Epithelial cell of esophagus (primary cell): ENCODE data around the gene TP53RK.

ENCODE experiments used
- DNase-seq: peaks from one replicate; pipeline ENCODE4 v3.0.0; 2010; ENCODE audit warnings: low read depth
- H3K4me3 ChIP-seq: 2 replicates; pipeline ENCODE4 v1.5.1; 2011; ENCODE audit warnings: mild to moderate bottlenecking, low read length, control low read depth
- TF ChIP-seq, protein P1 (sequence below): IDR thresholded peaks from 2 replicates; pipeline ENCODE4 v1.5.1; 2011; ENCODE audit warnings: low read depth, mild to moderate bottlenecking, low read length, control low read depth, inconsistent platforms; ENCODE audit not compliant: insufficient read depth; ENCODE audit errors: missing control alignments

The TP53RK gene

DNA sequence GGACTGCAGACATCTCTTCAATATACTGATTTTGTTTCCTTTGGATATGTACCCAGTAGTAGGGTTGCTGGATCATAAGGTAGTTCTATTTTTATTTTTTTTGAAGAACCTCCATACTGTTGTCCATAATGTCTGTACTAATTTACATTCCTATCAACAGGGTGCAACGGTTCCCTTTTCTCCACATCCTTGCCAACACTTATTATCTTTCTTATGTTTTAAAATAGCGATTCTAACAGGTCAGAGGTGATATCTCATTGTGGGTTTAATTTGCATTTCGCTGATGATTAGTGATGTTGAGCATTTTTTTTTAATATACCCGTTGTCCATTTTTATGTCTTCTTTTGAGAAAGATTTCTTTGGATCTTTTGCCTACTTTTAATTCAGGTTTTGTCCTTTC is 2.0 kb upstream of the TP53RK start:
- no peak for DNase-seq
- no peak overlapping the region for H3K4me3 ChIP-seq
- TF ChIP-seq, protein P1, sequence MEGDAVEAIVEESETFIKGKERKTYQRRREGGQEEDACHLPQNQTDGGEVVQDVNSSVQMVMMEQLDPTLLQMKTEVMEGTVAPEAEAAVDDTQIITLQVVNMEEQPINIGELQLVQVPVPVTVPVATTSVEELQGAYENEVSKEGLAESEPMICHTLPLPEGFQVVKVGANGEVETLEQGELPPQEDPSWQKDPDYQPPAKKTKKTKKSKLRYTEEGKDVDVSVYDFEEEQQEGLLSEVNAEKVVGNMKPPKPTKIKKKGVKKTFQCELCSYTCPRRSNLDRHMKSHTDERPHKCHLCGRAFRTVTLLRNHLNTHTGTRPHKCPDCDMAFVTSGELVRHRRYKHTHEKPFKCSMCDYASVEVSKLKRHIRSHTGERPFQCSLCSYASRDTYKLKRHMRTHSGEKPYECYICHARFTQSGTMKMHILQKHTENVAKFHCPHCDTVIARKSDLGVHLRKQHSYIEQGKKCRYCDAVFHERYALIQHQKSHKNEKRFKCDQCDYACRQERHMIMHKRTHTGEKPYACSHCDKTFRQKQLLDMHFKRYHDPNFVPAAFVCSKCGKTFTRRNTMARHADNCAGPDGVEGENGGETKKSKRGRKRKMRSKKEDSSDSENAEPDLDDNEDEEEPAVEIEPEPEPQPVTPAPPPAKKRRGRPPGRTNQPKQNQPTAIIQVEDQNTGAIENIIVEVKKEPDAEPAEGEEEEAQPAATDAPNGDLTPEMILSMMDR, result no peak

DNA sequence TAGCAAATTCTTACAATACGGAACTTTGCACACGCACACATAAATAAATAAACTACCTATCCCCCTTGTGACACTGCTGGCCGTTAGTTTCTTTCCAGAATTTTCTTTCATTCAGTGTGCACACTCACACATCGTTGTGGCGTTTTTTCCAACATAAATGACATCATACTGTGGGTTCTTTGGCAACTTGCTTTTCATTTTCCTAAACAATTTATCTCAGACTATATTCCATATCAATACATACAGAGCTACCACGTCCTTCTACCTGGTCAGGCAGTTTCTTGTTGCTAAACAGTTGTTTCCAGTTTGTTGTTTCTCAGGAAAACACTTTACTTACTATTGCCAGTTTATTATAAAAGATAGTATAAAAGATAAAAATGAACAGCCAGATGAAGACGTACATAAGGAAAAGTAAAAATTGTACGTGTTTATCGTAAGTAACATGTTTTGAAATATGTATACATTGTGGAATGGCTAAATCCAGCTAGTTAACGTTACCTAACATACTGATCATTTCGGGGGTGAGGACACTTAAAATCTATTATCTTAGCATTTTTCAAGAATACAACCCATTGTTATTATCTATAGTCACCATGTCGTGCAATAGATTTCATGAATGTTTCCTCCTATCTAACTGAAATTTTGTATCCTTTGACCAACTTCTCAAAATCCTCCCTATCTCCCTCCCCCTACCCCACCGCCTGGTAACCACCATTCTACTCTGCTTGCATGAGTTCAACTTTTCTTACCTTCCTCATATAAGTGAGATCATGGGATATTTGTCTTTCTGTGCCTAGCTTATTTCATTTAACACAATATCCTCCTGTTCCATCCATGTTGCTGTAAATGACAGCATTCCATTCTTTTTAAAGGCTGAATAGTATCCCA is 1.2 kb upstream of the TP53RK start:
- no peak for DNase-seq
- TF ChIP-seq, protein P1, result no peak
- peak overlapping the region; percentile 65 for H3K4me3 ChIP-seq

DNA sequence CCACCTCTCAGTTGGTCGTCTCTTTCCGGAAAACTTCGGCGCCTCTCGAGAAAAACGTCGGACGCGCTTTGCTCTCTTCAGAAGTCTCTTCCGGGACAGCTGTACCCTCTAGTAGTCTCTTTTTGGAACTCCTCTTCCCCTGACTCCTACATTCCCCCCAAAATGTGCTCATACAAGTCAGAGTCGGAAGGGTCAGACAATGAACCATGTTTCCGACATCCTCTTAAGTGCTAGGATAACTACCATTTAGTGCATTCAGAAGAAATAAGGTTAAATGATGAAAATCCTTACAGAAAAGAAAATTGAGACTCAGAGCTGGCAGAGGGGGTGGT is 476 bp upstream of the TP53RK start:
- TF ChIP-seq, protein P1, result no peak
- DNase-seq, result no peak
- peak overlapping the region; percentile 65 for H3K4me3 ChIP-seq

DNA sequence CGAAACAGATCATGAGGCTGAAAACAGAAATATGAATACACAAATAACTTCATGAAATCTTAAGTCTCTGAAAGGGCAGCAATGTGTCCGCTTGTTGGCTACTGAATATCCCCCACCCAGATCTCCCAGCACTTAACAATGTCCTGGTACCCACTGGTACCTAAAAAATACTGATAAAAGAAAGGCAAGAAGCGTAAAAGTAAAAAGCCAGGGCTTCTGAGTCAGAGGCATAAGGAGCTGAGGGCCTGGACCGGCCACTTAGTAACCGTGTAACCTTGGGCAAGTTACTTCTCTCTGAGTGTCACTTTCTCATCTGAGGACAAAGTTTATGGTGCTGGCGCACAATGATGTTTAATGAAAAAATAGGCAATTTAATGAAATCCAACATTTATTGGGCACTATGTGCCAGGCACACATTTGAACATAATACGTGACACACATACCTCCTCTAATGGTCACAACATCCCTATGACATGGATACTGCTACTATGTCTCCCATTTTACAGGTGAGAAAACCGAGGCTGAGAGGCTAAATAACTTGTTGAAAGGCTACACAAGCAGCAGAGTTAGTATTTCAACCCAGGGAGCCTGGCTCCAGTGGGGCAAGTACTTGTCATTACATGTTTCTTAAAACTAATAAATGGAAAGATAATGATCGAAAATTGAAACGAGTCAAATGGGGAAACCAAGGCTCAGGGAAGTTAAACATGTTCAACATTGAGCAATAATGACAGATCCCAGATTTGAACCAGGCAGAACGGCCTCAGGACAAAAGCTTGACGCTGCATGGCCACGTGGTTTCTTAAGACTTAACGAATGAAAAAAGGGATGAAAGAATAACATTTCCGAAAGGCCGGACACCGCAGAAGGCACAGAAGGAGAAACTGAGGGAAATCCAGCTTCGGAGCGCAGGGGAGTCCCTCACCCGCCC is 828 bp downstream of the TP53RK start:
- peak overlapping the region; percentile 76 for H3K4me3 ChIP-seq
- peak; percentile 71 for DNase-seq
- TF ChIP-seq, protein P1, result no peak

DNA sequence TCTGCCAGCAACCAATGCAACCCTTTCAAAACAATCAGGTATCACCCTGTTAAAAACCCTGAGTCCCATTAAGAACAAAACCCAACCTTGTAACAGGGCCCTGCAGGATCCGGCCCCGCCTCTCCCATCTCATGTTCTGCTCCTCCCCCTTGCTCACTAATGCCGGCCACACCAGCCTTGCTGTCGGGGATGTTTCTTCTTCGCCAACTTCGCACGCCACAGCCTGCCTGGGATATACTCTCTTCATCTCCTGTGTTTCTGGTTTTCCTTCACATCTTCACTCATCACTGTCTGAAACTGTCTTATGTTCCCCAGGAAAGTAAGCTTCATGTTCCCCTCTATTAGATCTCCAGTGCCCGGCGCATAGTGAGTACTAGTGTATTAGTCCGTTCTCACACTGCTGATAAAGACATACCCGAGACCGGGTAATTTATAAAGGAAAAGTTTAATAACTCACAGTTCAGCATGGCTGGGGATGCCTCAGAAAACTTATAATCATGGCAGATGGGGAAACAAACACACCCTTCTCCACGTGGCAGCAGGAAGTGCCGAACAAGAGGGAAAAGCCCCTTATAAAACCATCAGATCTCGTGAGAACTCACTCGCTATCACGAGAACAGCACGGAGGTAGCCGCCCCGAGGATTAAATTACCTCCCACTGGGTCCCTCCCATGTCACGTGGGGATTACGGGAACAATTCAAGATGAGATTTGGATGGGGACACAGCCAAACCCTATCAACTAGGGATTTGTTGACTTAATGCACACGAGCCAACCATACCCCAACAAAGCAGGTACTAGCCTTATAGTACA is 5.1 kb downstream of the TP53RK start:
- peak; percentile 83 for DNase-seq
- peak overlapping the region; percentile 70 for H3K4me3 ChIP-seq
- TF ChIP-seq, protein P1, result no peak

DNA sequence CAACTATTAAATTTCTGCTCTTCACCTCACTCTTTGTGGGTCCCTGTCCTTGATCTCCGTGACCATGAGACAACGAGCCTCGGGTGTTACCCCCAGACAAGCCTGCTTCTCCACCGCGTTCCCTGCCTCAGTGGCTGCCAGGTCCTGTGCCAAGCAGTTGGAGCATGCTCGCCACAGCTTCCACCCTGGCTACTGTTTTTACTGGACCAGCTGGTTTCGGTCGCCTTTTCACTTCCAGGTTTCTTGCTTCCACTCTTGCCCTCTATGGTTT is 5.6 kb downstream of the TP53RK start:
- peak overlapping the region; percentile 70 for H3K4me3 ChIP-seq
- TF ChIP-seq, protein P1, result no peak
- no peak for DNase-seq
